Activated naive CD8-positive, alpha-beta T cell treated with anti-CD3 and anti-CD28 coated beads, Interleukin-2, amount 50 U/mL, for 16 hours (primary cell): ENCODE results near the gene GNPDA1.
"Not testable (repeated sequence)": the region's sequence is repeated elsewhere in the genome, so short reads cannot be mapped to it uniquely, and the experiment has no call there.

Experiments used
- DNase-seq: peaks from one replicate; pipeline ENCODE4 v3.0.0-alpha.2; 2020; ENCODE audit warnings: low read depth, low spot score

The GNPDA1 gene

GRCh38 chr5:142012792-142013388 is at the start of gene GNPDA1:
Gene GNPDA1, minus strand, starts transcription at chr5:142013027. Its CDS starts 992 bp downstream, at chr5:142012035.
- peak; percentile 27 for DNase-seq

- no peak for DNase-seq
Measured at GRCh38 chr5:142059304-142059940, 46.6 kb upstream of the GNPDA1 start.

DNA sequence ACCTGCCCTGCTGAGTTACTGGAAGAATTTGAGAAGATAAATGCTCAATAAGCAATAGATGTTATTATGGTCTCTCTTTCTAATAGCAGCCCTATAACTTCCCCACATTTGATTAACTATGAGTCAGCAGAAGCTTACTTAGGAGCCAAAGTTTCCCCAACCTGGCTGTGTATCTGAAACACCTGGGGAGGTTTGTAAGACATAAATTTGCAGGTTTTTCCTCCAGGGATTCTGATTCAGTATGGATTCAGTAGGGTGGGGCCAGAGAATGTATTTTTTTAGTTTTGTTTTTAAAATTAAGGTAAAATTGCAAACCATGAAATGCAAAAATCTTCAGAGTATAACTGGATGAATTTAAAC is 44.9 kb upstream of the GNPDA1 start:
- no peak for DNase-seq

DNA sequence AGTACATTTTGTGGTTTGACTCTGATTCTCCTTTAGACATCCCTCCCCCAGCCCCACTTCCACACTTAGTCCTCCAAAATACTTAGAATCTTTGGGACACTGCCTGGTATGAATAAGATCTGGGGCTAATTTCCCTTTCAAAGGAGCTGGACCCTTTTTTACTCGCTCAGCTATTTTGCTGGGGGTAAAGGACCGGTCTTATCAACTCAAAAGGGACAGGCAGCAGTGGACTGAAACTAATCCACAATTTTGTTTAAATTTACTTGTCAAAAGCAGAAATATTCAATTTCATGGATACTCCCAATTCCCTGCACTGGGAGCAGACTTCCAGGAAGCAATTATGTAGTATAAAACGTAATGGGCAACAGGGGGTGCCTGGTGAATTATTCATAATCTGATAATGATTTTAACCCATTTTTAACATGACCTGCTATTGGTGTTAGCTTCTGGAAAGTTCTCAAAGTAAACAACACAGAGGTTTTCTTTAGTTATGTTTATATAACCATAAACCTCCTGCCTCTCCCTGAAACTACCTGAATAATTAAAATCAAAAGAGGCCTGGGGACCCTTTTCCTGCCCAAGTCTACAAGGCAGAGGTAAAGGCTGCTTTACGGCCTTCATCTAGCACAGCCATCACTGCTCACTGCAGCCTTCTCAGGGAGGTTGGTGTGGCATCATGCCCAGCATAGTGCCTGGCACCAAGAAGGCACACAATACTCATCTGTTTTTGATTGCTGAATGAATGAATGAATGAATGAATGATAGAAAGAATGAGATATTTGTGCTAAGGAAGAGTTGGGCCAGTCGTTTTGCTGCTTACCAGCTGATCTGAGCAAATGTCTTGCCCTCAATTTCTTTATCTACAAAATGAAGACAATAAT is 44.2 kb upstream of the GNPDA1 start:
- no peak for DNase-seq

GRCh38 chr5:142055301-142055700 is 42.5 kb upstream of the GNPDA1 start:
- no peak for DNase-seq

GRCh38 chr5:142053426-142054151 is 40.8 kb upstream of the GNPDA1 start:
- DNase-seq, result no peak

- DNase-seq, result not testable (repeated sequence)
Measured at GRCh38 chr5:142052026-142052425, 39.2 kb upstream of the GNPDA1 start.

- no peak for DNase-seq
Measured at GRCh38 chr5:142048272-142048671, 35.4 kb upstream of the GNPDA1 start.

DNA sequence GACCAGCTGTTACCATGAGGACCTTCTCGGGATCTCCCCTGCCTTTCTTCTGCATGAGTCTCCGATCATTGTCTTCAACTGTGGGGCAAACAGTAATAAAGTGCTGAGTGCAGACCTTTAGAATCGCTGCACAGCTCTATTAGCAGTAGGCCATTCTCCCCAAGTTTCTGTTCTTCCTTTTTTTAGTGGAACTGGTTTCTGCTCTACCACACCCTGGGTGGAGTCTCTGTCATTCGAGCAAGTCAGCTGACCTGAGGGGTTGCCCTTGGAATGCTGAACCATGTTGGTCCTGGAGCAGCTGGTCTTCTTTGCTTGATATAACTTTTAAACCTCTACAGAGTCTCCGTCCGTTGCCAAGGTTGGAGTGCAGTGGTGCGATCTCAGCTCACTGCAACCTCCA is 33.4 kb upstream of the GNPDA1 start:
- DNase-seq, result no peak

DNA sequence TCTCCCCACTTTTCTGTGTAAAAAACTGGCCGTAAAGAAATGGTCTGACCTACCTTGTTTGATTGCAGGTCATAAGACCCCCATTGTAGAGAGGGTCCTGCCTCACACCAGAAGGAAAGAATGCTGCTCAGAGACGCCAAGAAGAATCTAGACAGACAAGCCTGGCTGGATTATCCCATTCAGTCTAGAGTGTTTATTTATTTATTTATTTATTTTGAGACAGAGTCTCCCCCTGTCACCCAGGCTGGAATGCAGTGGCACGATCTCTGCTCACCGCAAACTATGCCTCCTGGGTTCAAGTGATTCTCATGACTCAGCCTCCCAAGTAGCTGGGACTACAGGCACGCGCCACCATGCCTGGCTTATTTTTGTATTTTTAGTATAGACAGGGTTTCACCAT is 28.1 kb upstream of the GNPDA1 start:
- not testable (repeated sequence) for DNase-seq

DNA sequence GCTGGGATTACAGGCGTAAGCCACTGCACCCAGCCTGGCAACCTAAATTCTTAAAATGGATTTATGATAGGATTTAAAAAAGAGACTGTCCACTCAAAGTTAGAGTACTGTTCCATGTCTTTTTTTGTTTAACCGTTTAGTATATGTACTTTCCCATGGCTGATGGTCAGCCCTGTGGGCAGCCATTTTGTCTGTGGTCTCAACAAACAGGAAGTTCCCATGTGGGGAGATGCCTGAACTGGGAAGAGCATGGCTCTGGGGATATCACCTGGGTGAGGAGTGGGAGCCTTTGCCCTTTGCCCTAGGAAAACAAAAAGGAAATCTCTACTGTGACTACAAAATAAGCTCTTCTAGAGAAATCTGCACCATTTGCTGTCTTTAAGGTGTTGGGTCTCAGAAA is 27.5 kb upstream of the GNPDA1 start:
- no peak for DNase-seq

- DNase-seq, result no peak
Measured at GRCh38 chr5:142038735-142039134, 25.9 kb upstream of the GNPDA1 start.

DNA sequence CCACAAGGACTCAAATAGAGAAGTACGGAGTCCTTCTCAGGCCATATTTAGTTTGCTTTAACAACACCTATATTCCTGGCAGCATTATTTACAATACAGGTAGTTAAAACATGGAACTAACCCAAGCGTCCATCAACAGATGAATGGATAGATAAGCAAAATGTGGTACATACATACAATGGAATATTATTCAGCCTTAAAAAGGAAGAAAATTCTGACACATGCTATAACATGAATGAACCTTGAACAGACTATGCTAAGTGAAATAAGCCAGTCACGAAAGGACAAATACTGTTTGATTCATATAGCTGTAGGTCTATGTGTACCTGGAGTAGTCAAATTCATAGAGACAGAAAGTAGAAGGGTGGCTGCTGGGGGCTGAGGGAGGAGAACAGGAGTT is 24.8 kb upstream of the GNPDA1 start:
- not testable (repeated sequence) for DNase-seq

DNA sequence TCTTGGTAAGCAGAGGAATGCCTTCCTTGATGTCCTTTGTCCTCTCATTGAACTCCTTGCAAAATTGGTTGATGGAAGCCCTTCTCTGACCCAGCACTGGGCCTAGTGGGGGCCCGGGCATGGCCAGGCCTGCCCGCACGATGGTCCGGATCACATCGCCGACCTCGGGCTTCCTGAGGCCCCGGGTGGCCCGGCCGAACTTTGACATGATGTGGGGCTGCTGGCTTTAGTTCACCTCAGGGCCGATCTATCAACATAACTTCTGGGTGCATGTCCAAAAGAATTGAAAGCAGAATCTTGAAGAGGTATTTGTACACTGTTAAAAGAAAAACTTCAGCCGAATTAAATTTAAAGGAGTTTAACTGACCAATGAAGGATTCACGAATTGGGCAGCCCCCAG is 24.1 kb upstream of the GNPDA1 start:
- no peak for DNase-seq

DNA sequence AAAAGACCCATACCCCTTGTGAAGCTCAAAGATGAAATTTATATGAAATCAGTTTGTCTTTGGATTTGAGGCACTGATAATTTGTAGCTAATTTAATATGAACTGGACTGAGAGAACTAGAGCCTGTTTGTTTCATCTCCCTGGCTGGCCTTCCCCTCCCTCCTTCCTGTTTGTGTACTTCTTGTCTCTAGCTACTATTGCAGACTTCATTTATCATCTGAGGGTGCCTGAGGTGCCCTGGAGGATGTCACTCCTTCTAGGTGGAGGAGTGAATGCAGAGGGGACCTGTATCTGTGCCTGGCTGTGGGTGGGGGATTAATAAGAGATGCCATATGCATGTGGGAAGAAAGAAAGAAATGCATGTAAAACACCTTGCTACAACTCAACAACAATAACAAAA is 22.2 kb upstream of the GNPDA1 start:
- DNase-seq, result no peak

DNA sequence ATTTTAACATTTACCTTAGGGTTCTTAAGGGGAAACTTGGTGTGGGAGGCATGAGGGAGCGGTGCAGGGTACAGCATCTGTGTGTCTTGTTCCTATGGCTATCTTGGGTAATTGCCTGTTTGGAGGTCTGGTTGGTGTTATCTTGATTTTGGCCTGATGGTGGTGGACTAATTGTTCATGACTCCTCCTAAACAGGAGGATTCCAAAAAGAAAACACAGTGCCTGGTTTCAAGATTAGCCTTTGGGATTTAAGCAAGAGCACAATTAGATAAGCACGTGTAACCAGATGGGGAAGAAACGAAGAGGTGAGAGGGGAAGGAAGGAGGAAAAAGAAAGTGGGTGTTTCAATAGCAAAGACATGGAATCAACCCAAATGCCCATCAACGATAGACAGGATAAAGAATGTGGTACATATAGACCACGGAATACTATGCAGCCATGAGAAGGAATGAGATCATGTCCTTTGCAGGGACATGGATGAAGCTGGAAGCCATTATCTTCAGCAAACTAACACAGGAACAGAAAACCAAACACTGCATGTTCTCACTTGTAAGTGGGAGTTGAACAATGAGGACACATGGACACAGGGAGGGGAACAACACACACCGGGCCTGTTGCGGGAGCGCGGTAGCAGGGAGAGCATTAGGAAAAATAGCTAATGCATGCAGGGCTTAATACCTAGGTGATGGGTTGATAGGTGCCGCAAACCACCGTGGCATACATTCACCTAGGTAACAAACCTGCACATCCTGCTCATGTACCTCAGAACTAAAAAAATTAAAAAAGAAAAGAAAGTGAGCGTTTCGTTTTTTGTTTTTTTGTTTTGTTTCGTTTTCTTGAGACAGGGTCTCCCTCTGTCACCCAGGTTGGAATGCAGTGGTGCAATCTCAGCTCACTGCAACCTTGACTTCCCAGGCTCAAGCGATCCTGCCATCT is 21.1 kb upstream of the GNPDA1 start:
- not testable (repeated sequence) for DNase-seq

GRCh38 chr5:142032747-142033631 is 20.2 kb upstream of the GNPDA1 start:
- no peak for DNase-seq

GRCh38 chr5:142032150-142032549 is 19.3 kb upstream of the GNPDA1 start:
- no peak for DNase-seq

DNA sequence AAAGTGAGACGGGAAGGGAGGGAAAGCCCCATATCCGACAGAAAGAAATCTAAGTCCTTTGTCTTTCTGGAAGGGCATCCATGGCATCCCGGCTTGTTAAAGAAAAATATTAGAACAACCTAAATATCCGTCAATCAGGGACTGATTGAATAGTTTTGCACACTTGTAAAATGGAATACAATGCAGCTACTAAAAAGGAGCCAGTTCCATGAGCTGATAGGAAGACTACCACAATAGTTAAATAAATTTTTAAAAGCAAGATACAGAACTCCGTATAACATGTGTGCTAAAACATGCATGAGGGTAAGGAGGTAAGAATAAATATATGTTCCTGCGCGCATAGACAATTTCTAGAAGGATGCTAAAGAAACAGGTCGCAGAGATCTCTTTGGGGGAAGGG is 12.8 kb upstream of the GNPDA1 start:
- DNase-seq, result no peak

DNA sequence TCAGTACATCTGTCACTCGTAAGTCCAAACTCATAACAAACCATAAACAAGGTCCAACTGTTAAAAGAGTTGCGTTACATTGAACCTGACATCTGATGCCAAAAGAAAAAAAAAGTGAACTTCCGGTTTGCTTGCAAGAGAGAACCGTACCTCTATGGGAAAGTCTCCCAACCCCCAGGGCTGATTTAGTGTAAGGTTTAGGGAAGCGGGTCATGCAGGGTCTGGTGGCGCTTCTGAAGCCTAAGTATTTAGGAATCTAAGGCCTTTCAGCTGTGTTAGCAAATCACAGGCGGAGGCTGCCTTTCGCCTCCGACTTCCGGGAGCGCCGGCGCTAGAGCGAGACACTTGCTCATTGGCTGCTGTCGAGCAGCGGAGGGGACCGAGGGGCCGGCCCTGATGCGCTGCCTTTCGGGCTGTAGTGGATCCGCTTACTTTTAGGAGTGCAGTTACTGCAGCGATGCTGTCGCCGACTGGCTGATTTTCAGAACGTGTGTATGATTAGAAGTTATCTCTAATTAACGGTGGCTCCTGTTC is 12.0 kb upstream of the GNPDA1 start:
- DNase-seq, result peak; percentile 62
